ENCODE measurements around the gene UNC93B1.
"Not testable (repeated sequence)": the region's sequence is repeated elsewhere in the genome, so short reads cannot be mapped to it uniquely, and the experiment has no call there.

Gene UNC93B1

GRCh38 chr11:67956236-67956635 lies 47.7 kb downstream of the UNC93B1 start:
- H3K14ac ChIP-seq (ENCODE audit: low read length); H3K79me1 ChIP-seq (ENCODE audit: low read length); H3K9me3 ChIP-seq (ENCODE audit: insufficient read depth, low read depth, low read length); H3K4me3 ChIP-seq (ENCODE audit: low read depth, low read length); H2AFZ ChIP-seq (ENCODE audit: insufficient read depth, low read length, poor library complexity); H3K4me2 ChIP-seq (ENCODE audit: low read length); H3K9ac ChIP-seq (ENCODE audit: low read length); H2BK120ac ChIP-seq (ENCODE audit: insufficient read depth, low read length, poor library complexity); H3K27me3 ChIP-seq (ENCODE audit: insufficient read depth, low read length); H2AK5ac ChIP-seq (ENCODE audit: low read length); H3K79me2 ChIP-seq (ENCODE audit: control insufficient read depth, insufficient read depth, low read length, poor library complexity); H4K8ac ChIP-seq (ENCODE audit: low read depth, low read length); DNase-seq; H3K23ac ChIP-seq (ENCODE audit: low read length); H3K18ac ChIP-seq (ENCODE audit: low read length); H2BK12ac ChIP-seq (ENCODE audit: low read length); H3K4ac ChIP-seq (ENCODE audit: low read depth, low read length); H4K91ac ChIP-seq (ENCODE audit: low read depth, low read length); H4K12ac ChIP-seq (ENCODE audit: low read depth, low read length); H2BK5ac ChIP-seq (ENCODE audit: low read depth, low read length, poor library complexity); H3K4me1 ChIP-seq (ENCODE audit: control insufficient read depth in 1 of 2, insufficient read depth in 2 of 2, low read length in 2 of 2); H3K36me3 ChIP-seq (ENCODE audit: control insufficient read depth in 1 of 2, insufficient read depth in 2 of 2, low read length in 2 of 2); H3K27ac ChIP-seq (ENCODE audit: low read depth, low read length): not testable (repeated sequence)
- WGBS (ENCODE audit: extremely low coverage, insufficient coverage, insufficient read length): no CpG with 5 or more reads among the region's 6 CpGs

GRCh38 chr11:67955461-67956007 lies 48.4 kb downstream of the UNC93B1 start:
- Histone ChIP-seq H3K4me2 (ENCODE audit: low read length) (peak overlapping the region; percentile 80), H3K4me3 (ENCODE audit: low read depth, low read length) (peak overlapping the region; percentile 52)
- not testable (repeated sequence) for H3K36me3 ChIP-seq (ENCODE audit: control insufficient read depth in 1 of 2, insufficient read depth in 2 of 2, low read length in 2 of 2); H2BK5ac ChIP-seq (ENCODE audit: low read depth, low read length, poor library complexity); H4K8ac ChIP-seq (ENCODE audit: low read depth, low read length); H2BK12ac ChIP-seq (ENCODE audit: low read length); H4K91ac ChIP-seq (ENCODE audit: low read depth, low read length); H4K12ac ChIP-seq (ENCODE audit: low read depth, low read length); H3K14ac ChIP-seq (ENCODE audit: low read length); H3K9ac ChIP-seq (ENCODE audit: low read length); H3K79me1 ChIP-seq (ENCODE audit: low read length); H3K79me2 ChIP-seq (ENCODE audit: control insufficient read depth, insufficient read depth, low read length, poor library complexity); H3K9me3 ChIP-seq (ENCODE audit: insufficient read depth, low read depth, low read length); H3K18ac ChIP-seq (ENCODE audit: low read length); H2BK120ac ChIP-seq (ENCODE audit: insufficient read depth, low read length, poor library complexity); H2AK5ac ChIP-seq (ENCODE audit: low read length); H3K27me3 ChIP-seq (ENCODE audit: insufficient read depth, low read length); H3K4me1 ChIP-seq (ENCODE audit: control insufficient read depth in 1 of 2, insufficient read depth in 2 of 2, low read length in 2 of 2); H3K4ac ChIP-seq (ENCODE audit: low read depth, low read length); H3K23ac ChIP-seq (ENCODE audit: low read length); H2AFZ ChIP-seq (ENCODE audit: insufficient read depth, low read length, poor library complexity); H3K27ac ChIP-seq (ENCODE audit: low read depth, low read length)
- peak; percentile 66 to 90 for DNase-seq
- WGBS (ENCODE audit: extremely low coverage, insufficient coverage, insufficient read length): no CpG with 5 or more reads among the region's 57 CpGs

GRCh38 chr11:67954971-67955370 lies 48.9 kb downstream of the UNC93B1 start:
- not testable (repeated sequence) for H3K36me3 ChIP-seq (ENCODE audit: control insufficient read depth in 1 of 2, insufficient read depth in 2 of 2, low read length in 2 of 2); H3K4me1 ChIP-seq (ENCODE audit: control insufficient read depth in 1 of 2, insufficient read depth in 2 of 2, low read length in 2 of 2); H3K27ac ChIP-seq (ENCODE audit: low read depth, low read length); H2BK5ac ChIP-seq (ENCODE audit: low read depth, low read length, poor library complexity); H3K4ac ChIP-seq (ENCODE audit: low read depth, low read length); H2BK120ac ChIP-seq (ENCODE audit: insufficient read depth, low read length, poor library complexity); H3K9me3 ChIP-seq (ENCODE audit: insufficient read depth, low read depth, low read length); H2AK5ac ChIP-seq (ENCODE audit: low read length); H3K18ac ChIP-seq (ENCODE audit: low read length); H3K9ac ChIP-seq (ENCODE audit: low read length); H3K79me1 ChIP-seq (ENCODE audit: low read length); H3K4me3 ChIP-seq (ENCODE audit: low read depth, low read length); H2BK12ac ChIP-seq (ENCODE audit: low read length); H4K8ac ChIP-seq (ENCODE audit: low read depth, low read length); H2AFZ ChIP-seq (ENCODE audit: insufficient read depth, low read length, poor library complexity); H4K91ac ChIP-seq (ENCODE audit: low read depth, low read length); H3K14ac ChIP-seq (ENCODE audit: low read length); H3K79me2 ChIP-seq (ENCODE audit: control insufficient read depth, insufficient read depth, low read length, poor library complexity); H4K12ac ChIP-seq (ENCODE audit: low read depth, low read length); H3K27me3 ChIP-seq (ENCODE audit: insufficient read depth, low read length); H3K23ac ChIP-seq (ENCODE audit: low read length)
- WGBS (ENCODE audit: extremely low coverage, insufficient coverage, insufficient read length): no CpG with 5 or more reads among the region's 26 CpGs
- peak; percentile 5 to 21 for DNase-seq
- H3K4me2 ChIP-seq (ENCODE audit: low read length): peak overlapping the region; percentile 59

- not testable (repeated sequence) for H2BK5ac ChIP-seq (ENCODE audit: low read depth, low read length, poor library complexity); H3K14ac ChIP-seq (ENCODE audit: low read length); H2AK5ac ChIP-seq (ENCODE audit: low read length); H4K12ac ChIP-seq (ENCODE audit: low read depth, low read length); H2AFZ ChIP-seq (ENCODE audit: insufficient read depth, low read length, poor library complexity); H3K36me3 ChIP-seq (ENCODE audit: control insufficient read depth in 1 of 2, insufficient read depth in 2 of 2, low read length in 2 of 2); H3K18ac ChIP-seq (ENCODE audit: low read length); H3K4me3 ChIP-seq (ENCODE audit: low read depth, low read length); H3K4me2 ChIP-seq (ENCODE audit: low read length); DNase-seq; H2BK12ac ChIP-seq (ENCODE audit: low read length); H2BK120ac ChIP-seq (ENCODE audit: insufficient read depth, low read length, poor library complexity); H3K79me1 ChIP-seq (ENCODE audit: low read length); H3K27ac ChIP-seq (ENCODE audit: low read depth, low read length); H3K79me2 ChIP-seq (ENCODE audit: control insufficient read depth, insufficient read depth, low read length, poor library complexity); H3K9me3 ChIP-seq (ENCODE audit: insufficient read depth, low read depth, low read length); H3K27me3 ChIP-seq (ENCODE audit: insufficient read depth, low read length); H3K9ac ChIP-seq (ENCODE audit: low read length); H3K23ac ChIP-seq (ENCODE audit: low read length); H3K4me1 ChIP-seq (ENCODE audit: control insufficient read depth in 1 of 2, insufficient read depth in 2 of 2, low read length in 2 of 2); H4K8ac ChIP-seq (ENCODE audit: low read depth, low read length); H4K91ac ChIP-seq (ENCODE audit: low read depth, low read length); H3K4ac ChIP-seq (ENCODE audit: low read depth, low read length)
- WGBS (ENCODE audit: extremely low coverage, insufficient coverage, insufficient read length): no CpG with 5 or more reads among the region's 14 CpGs
Measured at GRCh38 chr11:67954251-67954650, 49.6 kb downstream of the UNC93B1 start.

Data from trophoblast cell (in vitro differentiated cells and primary cell).